Frontal cortex (tissue), 4 donors: ENCODE results near the gene LRRK1. TPM values are rescaled to one million over a fixed set of nuclear protein-coding genes. Genes with fewer than 3 reads are reported as not detected.

Experiments used
- DNase-seq, 2 donors: peaks; one replicate each; pipeline ENCODE4 v3.0.0; 2012; ENCODE audit warnings: low spot score in 2 of 2
- FAIRE-seq: peaks from 2 replicates; lab custom pipeline; 2012; peaks lifted over from hg19 to GRCh38; lab: Jason Lieb, UNC
- total RNA-seq: library from RNA; depleted of rRNA; stranded (reverse); fragments of >200 nt; gene quantifications from one replicate; pipeline ENCODE4 v1.2.3, GENCODE V29; 2014
- donor health status: control.
- donor health status: control.
- donor health status: control.

Gene LRRK1
- total RNA-seq, 1 donor from 2014 or later, result 0.82 TPM

- DNase-seq (no peak), FAIRE-seq (no peak)
Observed at GRCh38 chr15:101099183-101099582, 180.0 kb downstream of the LRRK1 start.

- no peak for FAIRE-seq
- DNase-seq, result no peak
Observed at GRCh38 chr15:101100118-101100517, 181.0 kb downstream of the LRRK1 start.

- FAIRE-seq (no peak), DNase-seq (no peak)
Observed at GRCh38 chr15:101100593-101101442, 181.7 kb downstream of the LRRK1 start.

- DNase-seq, result no peak
- no peak for FAIRE-seq
Observed at GRCh38 chr15:101101676-101102075, 182.5 kb downstream of the LRRK1 start.

GRCh38 chr15:101102746-101103145 is 183.6 kb downstream of the LRRK1 start:
- DNase-seq (no peak), FAIRE-seq (no peak)

- DNase-seq (no peak), FAIRE-seq (no peak)
Observed at GRCh38 chr15:101103598-101103997, 184.4 kb downstream of the LRRK1 start.

GRCh38 chr15:101104141-101104540 is 185.0 kb downstream of the LRRK1 start:
- no peak for DNase-seq
- no peak for FAIRE-seq

GRCh38 chr15:101105059-101105891 is 186.1 kb downstream of the LRRK1 start:
- FAIRE-seq, result no peak
- DNase-seq, result no peak

- FAIRE-seq, result no peak
- DNase-seq, result no peak
Observed at GRCh38 chr15:101107101-101107500, 187.9 kb downstream of the LRRK1 start.

GRCh38 chr15:101107625-101108460 is 188.7 kb downstream of the LRRK1 start:
- DNase-seq, result no peak
- FAIRE-seq, result no peak

GRCh38 chr15:101108461-101108775 is 189.3 kb downstream of the LRRK1 start:
- no peak for FAIRE-seq
- no peak for DNase-seq

GRCh38 chr15:101108791-101109190 is 189.6 kb downstream of the LRRK1 start:
- DNase-seq, result no peak
- no peak for FAIRE-seq

- no peak for FAIRE-seq
- no peak for DNase-seq
Observed at GRCh38 chr15:101110681-101111569, 191.8 kb downstream of the LRRK1 start.

- FAIRE-seq, result no peak
Observed at GRCh38 chr15:101111570-101112262, 192.6 kb downstream of the LRRK1 start.

GRCh38 chr15:101112336-101113113 is 193.4 kb downstream of the LRRK1 start:
- DNase-seq (no peak), FAIRE-seq (no peak)

More at GRCh38 chr15:101111570-101112262, 192.6 kb downstream of the LRRK1 start:
- no peak for DNase-seq

GRCh38 chr15:101113114-101114005 is 194.2 kb downstream of the LRRK1 start:
- FAIRE-seq (no peak), DNase-seq (no peak)

- FAIRE-seq, result no peak
- no peak for DNase-seq
Observed at GRCh38 chr15:101114166-101114565, 195.0 kb downstream of the LRRK1 start.
